HS-5 (cell line): ENCODE data around the gene NCAM2.

ENCODE experiments used
- DNase-seq: peaks from one replicate; pipeline ENCODE4 v3.0.0-alpha.2; 2012; ENCODE audit warnings: low read depth

Gene NCAM2

GRCh38 chr21:21028275-21028820 lies 30.1 kb downstream of the NCAM2 start:
- DNase-seq, result no peak

DNA sequence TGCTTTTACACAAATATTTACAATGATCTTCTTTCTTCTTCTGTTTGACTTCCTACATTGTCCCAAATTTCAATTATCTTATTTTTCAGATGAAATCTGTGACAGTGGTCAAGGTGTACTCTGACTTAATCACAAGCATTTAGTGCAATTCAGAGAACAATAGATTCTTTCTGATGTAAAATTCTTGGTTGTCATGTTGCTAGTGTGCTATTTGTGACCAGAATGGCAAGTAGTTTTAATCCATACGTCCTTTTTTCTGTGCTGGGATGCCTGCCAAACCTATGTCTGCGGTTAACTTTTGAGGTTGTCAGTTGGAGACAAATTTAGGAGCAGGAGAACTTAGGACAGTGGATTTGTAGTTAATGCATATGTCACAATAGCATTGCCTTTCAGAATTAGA lies 31.0 kb downstream of the NCAM2 start:
- no peak for DNase-seq

GRCh38 chr21:21030311-21030710 lies 32.1 kb downstream of the NCAM2 start:
- DNase-seq, result no peak

GRCh38 chr21:21034036-21034435 lies 35.8 kb downstream of the NCAM2 start:
- DNase-seq, result no peak

GRCh38 chr21:21039624-21040170 lies 41.5 kb downstream of the NCAM2 start:
- no peak for DNase-seq

DNA sequence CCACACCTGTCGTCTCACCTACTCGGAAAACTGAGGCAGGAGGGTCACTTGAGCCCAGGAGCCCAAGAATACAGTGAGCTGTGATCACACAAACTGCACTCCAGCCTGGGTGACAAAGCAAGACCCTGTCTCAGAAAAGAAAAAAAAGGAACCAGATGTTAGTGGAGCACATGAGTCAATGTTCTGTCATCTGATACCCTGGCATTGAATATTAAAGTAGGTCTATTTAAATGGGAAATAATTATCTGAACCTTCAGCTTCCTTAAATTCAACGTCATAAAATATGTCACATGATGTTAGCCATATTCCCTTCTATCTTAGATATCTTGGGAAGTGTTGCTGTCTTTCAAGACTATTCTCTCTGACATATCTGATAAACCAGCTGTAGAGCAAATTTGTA lies 47.3 kb downstream of the NCAM2 start:
- DNase-seq, result no peak

DNA sequence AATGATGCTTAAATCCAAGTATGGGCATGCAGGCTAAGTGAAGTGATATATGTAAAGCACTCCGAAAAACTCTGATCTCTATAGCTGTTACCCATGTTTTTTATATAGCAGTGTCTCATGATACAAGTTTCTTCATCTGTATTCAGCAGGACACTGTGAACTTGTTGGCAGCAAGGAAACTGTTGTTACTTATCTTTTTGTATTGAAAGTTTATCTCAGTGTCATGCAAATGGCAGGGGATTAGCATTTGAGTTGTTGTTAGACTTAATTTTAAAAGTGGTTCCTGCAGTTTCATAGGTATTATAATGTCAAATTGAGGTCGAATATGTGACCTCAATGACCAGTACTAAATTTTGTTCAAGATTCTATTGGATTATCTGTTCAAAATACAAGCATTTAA lies 47.9 kb downstream of the NCAM2 start:
- no peak for DNase-seq

GRCh38 chr21:21051109-21052055 lies 53.2 kb downstream of the NCAM2 start:
- DNase-seq, result no peak

DNA sequence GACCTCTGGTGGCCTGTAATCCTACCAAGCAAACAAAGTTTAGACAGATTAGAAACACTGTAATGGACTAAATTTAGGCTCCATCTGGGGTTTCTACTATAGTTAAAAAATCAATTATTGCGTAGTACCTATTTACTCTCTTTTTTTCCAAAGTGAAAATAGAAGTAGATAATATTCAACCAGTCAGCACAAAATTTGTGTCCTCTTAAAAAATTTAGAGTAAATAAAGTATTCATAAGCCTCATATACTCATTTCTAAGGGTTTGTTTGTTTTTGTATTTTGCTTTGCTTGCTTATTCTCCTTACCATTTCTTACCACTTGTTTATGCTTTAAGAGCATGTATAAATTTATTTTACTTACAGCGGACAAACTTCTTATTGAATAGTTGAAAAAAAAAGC lies 54.5 kb downstream of the NCAM2 start:
- DNase-seq, result no peak

DNA sequence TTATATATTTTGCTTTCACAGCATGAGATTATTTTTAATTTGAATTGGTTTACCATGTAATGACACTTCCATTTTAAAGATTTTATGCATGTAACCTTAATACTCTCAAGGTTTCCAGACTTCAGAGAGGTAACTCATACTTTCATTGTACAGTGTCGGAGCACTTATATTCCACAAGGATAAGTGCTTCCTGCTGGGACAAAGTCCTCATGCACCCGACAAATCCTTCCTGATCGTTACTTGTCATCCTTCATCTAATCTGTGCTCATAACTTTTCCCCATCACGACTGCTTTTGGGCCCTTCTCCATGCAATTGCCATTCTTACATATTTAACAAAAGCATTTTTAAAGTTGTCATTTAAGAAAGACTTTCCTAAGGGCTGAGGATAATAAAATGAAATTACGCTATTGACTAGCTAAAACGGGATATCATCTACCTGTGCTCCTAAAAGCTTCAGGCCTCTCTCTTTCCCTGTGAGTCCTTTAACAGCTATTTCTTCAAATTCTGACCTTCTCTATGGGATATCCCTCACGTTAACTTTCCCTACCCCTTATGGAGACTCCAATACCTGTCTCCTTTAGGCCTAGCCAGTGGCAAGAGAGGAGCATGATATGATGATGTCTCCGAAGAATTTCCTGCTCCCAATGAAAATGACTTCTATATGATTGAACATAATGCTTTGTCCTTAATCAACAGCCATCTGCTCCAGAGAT lies 59.3 kb downstream of the NCAM2 start:
- DNase-seq, result no peak

DNA sequence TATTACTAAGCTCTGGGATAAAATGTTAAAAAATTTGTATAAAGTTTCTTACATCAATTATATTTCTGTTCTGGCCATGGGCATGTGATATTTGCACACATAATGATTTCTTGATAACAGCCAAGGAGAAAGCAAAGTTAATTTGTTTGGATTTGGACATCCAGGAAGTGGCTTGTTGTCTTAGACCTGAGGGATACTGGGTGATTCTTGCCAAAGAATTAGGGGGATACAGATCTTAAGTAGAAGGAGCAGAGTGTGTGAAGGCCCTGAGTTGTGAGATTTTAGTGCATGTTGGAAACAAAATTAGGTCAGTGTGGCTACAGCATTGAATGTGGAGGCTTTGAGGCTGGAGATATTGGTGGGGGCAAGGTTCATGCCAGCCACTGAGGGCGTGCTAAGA lies 65.6 kb downstream of the NCAM2 start:
- DNase-seq, result no peak

- DNase-seq, result no peak
Observed at GRCh38 chr21:21064353-21064752, 66.1 kb downstream of the NCAM2 start.

- DNase-seq, result no peak
Observed at GRCh38 chr21:21067375-21067774, 69.2 kb downstream of the NCAM2 start.

DNA sequence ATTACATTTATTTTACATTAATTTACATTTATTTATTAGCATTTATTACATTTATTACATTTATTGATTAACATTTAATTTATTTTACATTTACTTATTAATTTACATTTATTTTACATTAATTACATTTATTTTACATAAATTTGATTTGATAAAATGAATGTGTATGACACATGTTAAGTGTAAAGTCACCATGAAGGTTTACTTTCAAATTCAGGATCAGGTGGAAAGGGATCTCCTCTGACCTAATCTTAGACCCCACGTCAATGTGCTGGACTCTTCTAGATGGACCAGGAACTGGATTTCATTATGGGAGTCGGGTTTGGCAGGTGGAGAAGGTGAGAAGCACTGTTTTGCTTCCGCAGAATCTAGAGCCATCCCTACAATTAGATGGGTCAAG lies 76.1 kb downstream of the NCAM2 start:
- DNase-seq, result no peak

DNA sequence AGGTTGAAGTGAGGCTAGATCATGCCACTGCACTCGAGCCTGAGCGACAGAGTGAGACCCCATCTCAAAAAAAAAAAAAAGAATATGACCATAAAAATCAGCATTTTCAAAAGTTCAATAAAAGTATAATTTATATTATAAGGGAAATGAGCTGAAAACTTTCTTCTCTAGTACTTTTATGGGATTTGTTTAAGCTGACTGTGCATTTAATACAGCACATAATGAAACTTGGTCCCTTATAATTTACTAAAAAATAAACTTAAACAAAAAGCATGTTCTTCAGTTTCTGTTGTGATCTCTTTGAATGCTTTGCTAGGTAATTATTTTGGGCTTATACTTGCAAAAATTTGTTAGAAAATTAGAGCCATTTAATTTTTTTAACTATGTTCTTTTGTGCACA lies 77.8 kb downstream of the NCAM2 start:
- no peak for DNase-seq

DNA sequence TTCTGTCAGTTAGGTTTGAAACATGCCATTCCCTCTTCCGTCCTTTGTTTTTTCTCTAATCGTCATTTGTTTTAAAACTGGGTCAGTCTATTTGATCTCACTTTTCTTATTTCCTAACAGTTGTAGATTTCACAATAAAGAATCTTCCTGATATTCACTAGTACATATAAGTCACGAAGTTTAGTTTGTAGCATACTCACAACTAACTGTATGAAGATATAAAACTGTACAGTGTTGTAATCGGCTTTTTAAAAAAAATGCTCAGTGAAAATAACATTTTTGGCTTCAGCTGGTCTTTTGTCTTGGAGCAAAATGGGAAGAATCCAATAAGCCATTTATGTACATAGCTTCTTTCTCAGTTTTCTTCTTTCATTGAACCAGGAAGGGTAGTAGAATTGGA lies 78.3 kb downstream of the NCAM2 start:
- no peak for DNase-seq

DNA sequence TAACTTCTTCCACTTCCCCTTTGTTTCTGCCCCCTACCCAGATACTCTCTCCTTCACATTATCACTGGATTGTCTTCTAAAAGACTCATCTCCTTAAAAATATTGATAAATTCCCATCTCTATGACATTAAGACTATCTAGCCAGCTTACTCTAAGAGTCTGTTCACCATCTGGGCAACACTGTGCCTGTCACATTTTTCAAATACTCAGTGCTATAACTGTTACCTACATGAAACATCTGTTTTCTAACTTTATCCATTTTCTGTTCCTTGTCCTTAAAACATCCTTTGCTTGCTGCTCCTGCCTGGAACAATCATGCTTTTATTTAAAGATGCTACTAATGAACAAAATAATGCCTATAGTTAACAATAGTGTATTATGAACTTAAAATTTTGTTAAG lies 81.4 kb downstream of the NCAM2 start:
- DNase-seq, result no peak

GRCh38 chr21:21084179-21084578 lies 86.0 kb downstream of the NCAM2 start:
- no peak for DNase-seq

- no peak for DNase-seq
Observed at GRCh38 chr21:21085206-21085605, 87.0 kb downstream of the NCAM2 start.

DNA sequence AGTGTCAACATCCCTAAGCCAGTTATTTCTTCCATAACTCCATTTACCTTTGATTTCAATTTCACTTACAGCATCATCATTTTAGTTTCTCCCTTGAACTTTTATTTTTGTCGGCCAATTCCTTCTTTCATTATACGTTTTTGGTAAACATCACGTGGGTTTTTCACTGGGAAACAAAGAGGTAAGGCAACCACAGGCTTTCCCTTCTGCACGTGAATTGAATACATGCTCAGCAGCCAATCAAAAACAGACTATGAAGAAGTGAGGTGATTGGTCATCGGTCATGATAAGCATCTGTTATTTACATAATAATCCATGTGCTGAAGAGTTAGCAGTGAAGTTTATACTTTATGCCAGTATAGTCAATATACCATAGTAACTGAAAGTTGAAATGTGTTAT lies 98.7 kb downstream of the NCAM2 start:
- DNase-seq, result no peak

GRCh38 chr21:21097466-21097865 lies 99.3 kb downstream of the NCAM2 start:
- no peak for DNase-seq

DNA sequence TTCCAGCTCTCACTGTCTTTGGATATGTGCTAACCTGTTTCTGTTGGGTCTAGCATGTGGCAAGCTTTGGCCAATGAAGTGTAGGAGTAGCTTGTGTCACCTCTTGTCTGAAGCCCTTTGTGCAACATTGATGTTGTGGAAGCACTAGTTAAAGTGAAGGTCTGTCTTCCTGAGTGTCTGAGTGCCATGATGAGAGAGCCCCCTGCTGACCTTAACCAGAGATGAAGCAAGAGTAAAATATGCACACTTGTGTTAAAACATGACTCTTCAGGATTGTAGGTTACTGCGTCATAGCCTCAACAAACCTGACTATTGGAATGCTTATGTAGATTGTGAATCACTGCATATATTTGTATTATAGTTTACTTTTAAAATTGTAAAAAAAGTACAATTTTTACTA lies 103.7 kb downstream of the NCAM2 start:
- DNase-seq, result peak; percentile 5

GRCh38 chr21:21102896-21103295 lies 104.7 kb downstream of the NCAM2 start:
- DNase-seq, result no peak
